ENCODE results near the gene SAMD1.

GRCh38 chr19:14091081-14091812, 696 bp upstream of the SAMD1 start:
- TF ChIP-seq CTCF (IDR thresholded peaks at IDR 0.05) (peak in 2 of 3 experiments; percentile 0 to 18), POLR2A (IDR thresholded peaks at IDR 0.05) (peak; percentile 40)
